GM21515 (cell line): ENCODE measurements around the gene IFT20.
A peak's percentile ranks its signal among the peaks of the same experiment; 100 is the strongest.

Experiments
- ATAC-seq: cut with Tn5 transposase; IDR thresholded peaks from one replicate; pipeline ENCODE4 v1.9.1; 2021; ENCODE audit not compliant: unreplicated experiment

Gene IFT20

GRCh38 chr17:28335201-28335958 lies at the start of gene IFT20, which contains the start of gene TNFAIP1:
Gene IFT20 (minus strand): TSS chr17:28335472. CDS start chr17:28331985, 3,487 bp downstream.
Gene TNFAIP1 (plus strand): TSS chr17:28335761. CDS start chr17:28339522, 3,761 bp downstream.
- ATAC-seq, result peak; percentile 92

- no peak for ATAC-seq
Measured at GRCh38 chr17:28385037-28385400, 49.7 kb upstream of the IFT20 start.

GRCh38 chr17:28384281-28385036 lies 49.2 kb upstream of the IFT20 start:
- ATAC-seq, result no peak

GRCh38 chr17:28381141-28381825 lies 46.0 kb upstream of the IFT20 start:
- ATAC-seq, result no peak

- no peak for ATAC-seq
Measured at GRCh38 chr17:28379814-28380801, 44.8 kb upstream of the IFT20 start.

GRCh38 chr17:28372945-28373274 lies 37.6 kb upstream of the IFT20 start:
- no peak for ATAC-seq

- no peak for ATAC-seq
Measured at GRCh38 chr17:28372203-28372944, 37.1 kb upstream of the IFT20 start.

- no peak for ATAC-seq
Measured at GRCh38 chr17:28371245-28372202, 36.3 kb upstream of the IFT20 start, which contains the start of gene SARM1. Gene SARM1 (plus strand): TSS chr17:28371694. CDS start chr17:28372033, 339 bp downstream.

GRCh38 chr17:28370744-28371103 lies 35.5 kb upstream of the IFT20 start:
- ATAC-seq, result no peak

GRCh38 chr17:28370035-28370743 lies 34.9 kb upstream of the IFT20 start, which contains the start of gene VTN:
Gene VTN (minus strand): TSS chr17:28370307. CDS start chr17:28370203, 104 bp downstream.
- ATAC-seq, result no peak

- ATAC-seq, result no peak
Measured at GRCh38 chr17:28369684-28370034, 34.4 kb upstream of the IFT20 start.

GRCh38 chr17:28368915-28369683 lies 33.8 kb upstream of the IFT20 start:
- no peak for ATAC-seq

- no peak for ATAC-seq
Measured at GRCh38 chr17:28368306-28368831, 33.1 kb upstream of the IFT20 start.

GRCh38 chr17:28367641-28368305 lies 32.5 kb upstream of the IFT20 start:
- no peak for ATAC-seq

- no peak for ATAC-seq
Measured at GRCh38 chr17:28366605-28367004, 31.3 kb upstream of the IFT20 start.

GRCh38 chr17:28365487-28365886 lies 30.2 kb upstream of the IFT20 start:
- ATAC-seq, result no peak
